Subcutaneous abdominal adipose tissue (tissue), 5 donors: ENCODE results near the gene PLAAT3.
"Not testable (repeated sequence)": the region's sequence is repeated elsewhere in the genome, so short reads cannot be mapped to it uniquely, and the experiment has no call there.

Experiments
- H3K27ac ChIP-seq: one replicate; pipeline ENCODE4 v1.7.0; 2013; ENCODE audit warnings: low read depth, mild to moderate bottlenecking, inconsistent platforms, low read length, moderate library complexity
- H3K27me3 ChIP-seq, 5 donors: one replicate each; pipeline ENCODE4 v1.7.0; 2013; ENCODE audit warnings: low read length in 5 of 5, inconsistent platforms in 1 of 5; ENCODE audit not compliant: control insufficient read depth in 5 of 5, insufficient read depth in 4 of 5
- H3K36me3 ChIP-seq, 5 donors: one replicate each; pipeline ENCODE4 v1.7.0; 2013; ENCODE audit warnings: low read length in 5 of 5; ENCODE audit not compliant: control insufficient read depth in 5 of 5, insufficient read depth in 5 of 5
- H3K4me1 ChIP-seq, 5 donors: one replicate each; pipeline ENCODE4 v1.7.0; 2013; ENCODE audit warnings: low read length in 5 of 5, mild to moderate bottlenecking in 3 of 5, moderate library complexity in 1 of 5; ENCODE audit not compliant: control insufficient read depth in 5 of 5, insufficient read depth in 5 of 5
- H3K4me3 ChIP-seq, 5 donors: one replicate each; pipeline ENCODE4 v1.7.0; 2013; ENCODE audit warnings: low read length in 5 of 5, low read depth in 1 of 5
- H3K9ac ChIP-seq, 5 donors: one replicate each; pipeline ENCODE4 v1.7.0; 2013; ENCODE audit warnings: low read length in 5 of 5, mild to moderate bottlenecking in 4 of 5, moderate library complexity in 3 of 5
- H3K9me3 ChIP-seq, 5 donors: one replicate each; pipeline ENCODE4 v1.7.0; 2013; ENCODE audit warnings: low read length in 5 of 5; ENCODE audit not compliant: control insufficient read depth in 5 of 5
- donor health status: healthy.
- donor health status: healthy.
- donor health status: healthy.
- donor health status: healthy.
- donor health status: healthy.

Gene PLAAT3

DNA sequence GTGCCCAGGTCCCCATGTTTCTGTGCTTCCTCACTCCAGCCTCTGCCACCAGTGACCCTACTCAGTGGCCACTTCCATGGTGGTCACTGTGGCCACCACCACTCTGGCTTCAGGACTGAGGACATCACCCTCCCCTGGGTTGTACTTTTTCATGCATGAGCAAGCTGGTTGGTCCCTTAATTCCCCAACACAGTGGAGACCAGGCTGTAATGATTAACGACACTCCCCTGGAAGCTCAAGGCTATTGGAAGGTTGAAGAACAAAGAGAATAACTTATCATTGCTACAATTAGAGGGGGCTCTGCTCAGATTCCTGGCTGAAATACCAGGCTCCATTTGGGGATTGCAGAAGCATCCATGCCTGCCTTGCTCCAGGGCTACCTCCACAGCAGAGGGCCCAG lies 67.2 kb downstream of the PLAAT3 start:
- Histone ChIP-seq H3K27me3 (no peaks in the 10 kb centered on the region), H3K9ac (no peak overlapping the region), H3K4me1 (peaks cover 0 to 10% (median 4%) of the 10 kb centered on the region in 5 donors), H3K36me3 (peaks cover 0 to 27% (median 10%) of the 10 kb centered on the region in 5 donors), H3K9me3 (no peaks in the 10 kb centered on the region), H3K4me3 (no peak overlapping the region), H3K27ac (no peak overlapping the region)

DNA sequence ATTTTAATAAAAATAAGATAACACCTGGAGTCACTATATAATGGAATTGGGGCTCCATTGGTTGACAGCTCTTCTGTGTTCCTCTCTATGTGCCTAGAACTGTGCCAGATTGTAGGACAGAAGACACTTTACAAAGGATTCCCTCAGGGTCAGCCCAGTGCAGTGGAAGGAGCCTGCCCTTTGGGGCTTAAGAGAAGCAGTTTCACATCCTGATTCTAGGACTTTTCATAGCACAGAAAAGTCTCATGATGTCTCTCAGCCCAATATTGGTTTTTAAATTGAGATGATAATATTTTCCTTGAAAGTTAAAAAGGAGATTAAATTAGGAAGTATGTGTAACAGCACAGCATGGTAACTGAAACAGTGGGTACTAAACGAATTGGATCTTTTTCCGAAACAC lies 70.5 kb downstream of the PLAAT3 start:
- H3K4me1 ChIP-seq = peaks cover 0 to 5% (median 0%) of the 10 kb centered on the region in 5 donors
- no peak overlapping the region for H3K9ac ChIP-seq
- no peaks in the 10 kb centered on the region for H3K27me3 ChIP-seq
- no peak overlapping the region for H3K27ac ChIP-seq
- no peaks in the 10 kb centered on the region for H3K9me3 ChIP-seq
- no peak overlapping the region for H3K4me3 ChIP-seq
- peaks cover 0 to 27% (median 10%) of the 10 kb centered on the region in 5 donors for H3K36me3 ChIP-seq

DNA sequence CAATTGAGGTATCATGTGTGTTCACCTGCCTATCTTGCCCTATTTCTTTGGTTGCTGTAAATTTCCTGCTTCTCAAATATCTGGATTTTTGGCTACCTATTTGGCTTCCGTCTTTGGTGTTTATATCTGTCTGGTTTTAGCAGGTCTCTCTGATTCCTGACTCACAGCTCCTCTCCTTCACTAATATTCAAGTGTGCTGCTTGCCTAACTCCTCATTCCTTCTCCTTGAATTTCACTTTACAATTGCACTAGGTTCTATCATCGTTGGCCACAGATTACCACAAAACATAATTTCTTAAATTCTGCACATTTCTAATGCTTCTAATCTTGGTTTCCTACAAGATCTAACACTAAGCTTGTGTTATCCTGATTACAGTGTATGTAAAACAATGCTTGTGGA lies 71.7 kb downstream of the PLAAT3 start:
- not testable (repeated sequence) for H3K27ac ChIP-seq, H3K9me3 ChIP-seq, H3K27me3 ChIP-seq, H3K9ac ChIP-seq, H3K4me3 ChIP-seq
- Histone ChIP-seq H3K4me1 (peaks cover 2 to 17% (median 12%) of the 10 kb centered on the region in 5 donors), H3K36me3 (peaks cover 0 to 27% (median 10%) of the 10 kb centered on the region in 5 donors)

DNA sequence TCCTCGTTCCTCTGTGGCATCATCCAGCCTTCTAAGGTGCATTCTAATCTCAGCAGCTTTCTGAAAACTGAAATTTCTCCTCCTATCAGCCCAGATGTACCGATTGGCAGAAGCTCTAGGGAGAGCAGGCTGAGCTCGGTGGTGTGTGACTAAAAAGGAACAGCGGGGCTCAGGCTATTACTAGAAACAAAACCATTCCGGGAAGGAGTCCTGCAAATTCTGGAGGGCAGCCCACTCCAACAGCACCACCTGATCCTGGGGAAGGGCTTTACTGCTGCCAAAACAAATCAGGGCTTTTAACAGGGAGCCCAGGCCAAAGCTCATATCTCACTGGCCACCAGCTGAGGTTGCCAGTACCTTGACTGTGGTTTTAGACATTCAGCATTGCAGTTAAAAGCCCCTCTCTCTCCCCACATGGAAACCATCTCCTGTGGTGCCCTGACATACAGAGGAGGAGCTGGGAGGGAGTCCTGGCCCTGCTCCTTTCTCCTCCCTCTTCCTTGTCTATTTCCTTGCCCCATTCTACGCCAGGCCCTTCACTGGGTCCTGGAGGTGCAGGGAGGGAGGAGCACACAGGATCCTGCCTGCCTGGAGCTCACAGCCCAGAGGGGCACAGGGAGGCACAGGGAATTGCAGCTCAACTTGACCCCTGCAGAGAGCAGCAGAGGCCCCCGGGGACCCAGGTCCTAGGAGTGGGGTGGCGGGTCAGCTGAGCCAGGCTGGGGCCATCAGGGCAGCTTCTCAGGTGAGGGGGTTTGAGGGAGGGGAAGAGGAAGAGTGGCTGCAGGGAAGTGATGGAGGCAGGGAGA lies 76.7 kb downstream of the PLAAT3 start:
- H3K27me3 ChIP-seq = no peaks in the 10 kb centered on the region
- H3K4me1 ChIP-seq = peaks cover 4 to 32% (median 23%) of the 10 kb centered on the region in 5 donors
- H3K27ac ChIP-seq = peak overlapping the region; percentile 72
- H3K4me3 ChIP-seq = peak overlapping the region; percentile 55 to 78 (median 72)
- H3K9ac ChIP-seq = peak overlapping the region; percentile 6 to 87 (median 72)
- no peaks in the 10 kb centered on the region for H3K36me3 ChIP-seq
- H3K9me3 ChIP-seq = no peaks in the 10 kb centered on the region

DNA sequence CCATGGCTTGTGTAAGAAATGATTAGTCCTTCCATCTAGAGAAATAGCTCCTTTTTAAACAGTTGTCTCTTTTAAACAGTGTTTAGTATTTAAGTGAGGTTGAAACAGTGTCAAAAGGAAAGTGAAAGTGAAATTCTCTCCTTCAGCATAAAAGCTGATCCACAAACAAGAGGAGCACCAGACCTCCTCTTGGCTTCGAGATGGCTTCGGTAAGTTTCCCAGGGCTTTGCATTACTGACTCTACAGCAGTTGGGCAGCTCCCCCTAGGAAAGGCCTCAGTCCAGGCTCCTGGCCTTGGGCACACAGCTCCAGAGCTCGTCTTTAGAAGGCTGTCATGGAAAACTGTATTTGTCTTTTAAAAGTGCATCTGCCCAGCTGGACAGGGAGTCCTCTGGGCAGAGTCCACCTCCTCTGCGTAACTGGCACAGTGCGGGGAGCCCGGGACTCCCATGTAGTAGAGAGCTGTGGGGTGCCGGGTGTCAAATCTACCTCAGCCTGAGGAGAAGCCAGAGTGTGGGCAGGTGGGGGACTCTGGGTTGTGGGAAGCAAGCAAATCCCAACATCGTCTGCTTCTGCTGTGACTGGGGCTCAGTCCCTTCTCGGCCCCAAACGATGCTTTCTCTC lies 77.5 kb downstream of the PLAAT3 start, which contains the start of gene PLAAT4:
Gene PLAAT4, plus strand, starts transcription at position 140 of the 624 bp plus-strand sequence. Its CDS starts 61 bp downstream, at position 201.
- H3K4me3 ChIP-seq = peak within 1 kb of the TSS; percentile 55 to 78 (median 72)
- H3K27ac ChIP-seq = peak within 1 kb of the TSS; percentile 72
- H3K9ac ChIP-seq = peak within 1 kb of the TSS; percentile 53 to 93 (median 77)
- H3K4me1 ChIP-seq = peaks cover 4 to 34% (median 26%) of the 10 kb centered on the region in 5 donors
- no peaks in the 10 kb centered on the region for H3K36me3 ChIP-seq
- H3K27me3 ChIP-seq = no peaks in the 10 kb centered on the region
- H3K9me3 ChIP-seq = no peaks in the 10 kb centered on the region

DNA sequence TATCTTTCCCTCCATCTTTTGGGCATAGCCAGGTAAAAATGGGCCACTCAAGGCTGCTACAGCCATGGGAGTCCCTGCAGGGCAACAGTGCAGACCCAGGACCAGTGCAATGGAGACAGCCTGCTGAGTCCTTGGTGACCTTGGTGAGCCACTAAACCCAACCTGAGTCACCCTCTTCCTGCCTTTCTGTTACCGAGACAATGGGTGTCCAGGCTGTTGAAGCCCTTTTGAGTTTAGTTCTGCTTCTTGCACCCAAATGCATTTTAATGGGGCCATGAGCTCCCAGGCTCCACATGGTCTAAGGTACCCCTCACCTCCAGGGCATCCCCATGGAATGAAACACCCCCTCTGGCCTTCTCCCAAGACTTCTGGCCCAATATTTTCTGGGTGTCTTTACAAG lies 78.5 kb downstream of the PLAAT3 start:
- Histone ChIP-seq H3K9me3 (no peaks in the 10 kb centered on the region), H3K9ac (no peak overlapping the region), H3K27ac (no peak overlapping the region), H3K36me3 (no peaks in the 10 kb centered on the region), H3K4me3 (no peak overlapping the region), H3K27me3 (no peaks in the 10 kb centered on the region), H3K4me1 (peaks cover 4 to 35% (median 28%) of the 10 kb centered on the region in 5 donors)

DNA sequence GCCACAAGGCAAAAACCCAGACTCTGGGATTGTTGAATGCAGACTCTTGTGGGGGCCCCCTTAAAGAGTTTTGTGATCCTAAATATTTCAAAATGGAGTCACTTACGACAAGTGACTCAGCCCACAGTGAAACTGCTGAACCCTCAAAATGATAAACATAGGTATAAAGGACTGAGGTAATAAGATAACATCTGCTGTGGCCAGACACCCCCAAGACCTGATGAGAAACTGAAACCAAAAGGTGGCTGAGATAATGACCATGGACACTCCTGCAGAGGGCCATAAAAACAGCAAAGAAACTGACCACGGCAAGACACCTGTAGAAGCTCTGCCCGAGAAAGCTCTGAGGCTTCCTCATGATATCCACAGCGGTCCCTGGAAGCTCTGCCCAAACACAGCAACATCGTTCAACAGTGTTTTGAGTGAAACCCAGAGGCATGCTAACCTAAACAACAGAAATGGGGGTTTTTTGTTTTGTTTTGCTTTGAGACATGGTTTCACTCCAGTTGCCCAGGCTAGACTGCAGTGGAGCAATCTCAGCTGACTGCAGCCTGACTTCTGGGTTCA lies 79.3 kb downstream of the PLAAT3 start:
- Histone ChIP-seq H3K4me1 (peaks cover 4 to 35% (median 28%) of the 10 kb centered on the region in 5 donors), H3K9ac (no peak overlapping the region), H3K27me3 (no peaks in the 10 kb centered on the region), H3K36me3 (no peaks in the 10 kb centered on the region), H3K9me3 (no peaks in the 10 kb centered on the region), H3K27ac (no peak overlapping the region), H3K4me3 (no peak overlapping the region)

DNA sequence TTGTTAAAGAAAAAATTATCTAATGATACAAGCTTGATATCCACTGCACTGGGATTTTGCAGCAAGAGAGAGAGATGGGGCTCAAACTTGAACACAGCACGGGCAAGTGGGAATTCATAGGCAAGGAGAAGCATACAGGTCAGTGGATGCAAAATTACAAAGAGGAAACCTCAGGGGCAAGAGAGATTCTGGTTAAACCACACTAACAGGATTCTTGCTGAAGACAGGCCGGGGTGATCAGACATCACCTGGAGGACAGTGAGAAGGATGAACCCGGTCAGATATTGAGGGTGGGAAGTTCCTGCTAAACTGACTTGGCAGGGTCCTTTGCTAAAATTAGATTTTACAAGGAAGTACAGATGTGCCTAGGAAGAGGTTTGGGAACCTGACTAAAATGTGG lies 80.2 kb downstream of the PLAAT3 start:
- Histone ChIP-seq H3K27ac (no peak overlapping the region), H3K9me3 (no peaks in the 10 kb centered on the region), H3K4me3 (no peak overlapping the region), H3K27me3 (no peaks in the 10 kb centered on the region), H3K36me3 (no peaks in the 10 kb centered on the region), H3K4me1 (peaks cover 4 to 34% (median 28%) of the 10 kb centered on the region in 5 donors), H3K9ac (no peak overlapping the region)

DNA sequence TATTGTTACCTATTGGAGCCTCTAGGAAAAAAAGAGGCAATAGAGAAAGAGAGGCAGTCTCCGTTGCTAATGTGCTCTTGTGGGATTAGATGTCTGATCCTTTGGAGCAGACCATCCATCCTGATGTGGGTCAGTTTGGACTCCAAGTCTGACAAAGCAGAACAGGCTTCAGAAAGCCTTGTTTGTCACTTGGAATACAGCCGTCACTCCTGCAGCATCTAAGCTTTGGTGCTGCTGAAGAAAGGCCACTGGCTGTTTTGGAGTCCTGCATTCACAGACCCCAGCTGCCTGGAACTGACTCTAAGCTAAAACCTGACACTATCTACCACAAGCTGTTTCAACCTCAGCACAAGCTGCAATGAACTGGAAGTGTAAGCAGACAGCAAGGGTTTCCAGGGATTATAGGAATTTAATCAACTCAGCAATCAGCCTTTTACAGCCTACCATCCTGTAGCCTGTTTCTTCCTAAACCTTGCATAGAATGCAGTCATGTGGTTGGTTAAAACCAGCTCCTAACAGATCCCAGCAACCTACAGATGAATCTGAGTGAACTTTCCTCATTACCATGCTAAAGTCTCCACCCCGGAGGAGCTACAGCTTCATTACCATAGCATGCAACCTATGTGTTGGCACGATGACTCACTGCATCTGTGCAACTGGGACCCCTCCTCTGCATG lies 81.3 kb downstream of the PLAAT3 start:
- no peak overlapping the region for H3K4me3 ChIP-seq
- no peaks in the 10 kb centered on the region for H3K27me3 ChIP-seq
- H3K9me3 ChIP-seq = no peaks in the 10 kb centered on the region
- no peak overlapping the region for H3K9ac ChIP-seq
- peaks cover 4 to 24% (median 22%) of the 10 kb centered on the region in 5 donors for H3K4me1 ChIP-seq
- H3K36me3 ChIP-seq = no peaks in the 10 kb centered on the region
- H3K27ac ChIP-seq = no peak overlapping the region
